ENCODE measurements around the gene RNF5.

- TF ChIP-seq RAD21 (conservative IDR thresholded peaks at IDR 0.05) (no peak), MXI1 (conservative IDR thresholded peaks at IDR 0.05; ENCODE audit: poor library complexity, severe bottlenecking) (no peak), EP300 (conservative IDR thresholded peaks at IDR 0.05; ENCODE audit: poor library complexity, severe bottlenecking) (no peak), POLR2AphosphoS5 (IDR thresholded peaks at IDR 0.05) (no peak)
- TF ChIP-seq, protein P1, sequence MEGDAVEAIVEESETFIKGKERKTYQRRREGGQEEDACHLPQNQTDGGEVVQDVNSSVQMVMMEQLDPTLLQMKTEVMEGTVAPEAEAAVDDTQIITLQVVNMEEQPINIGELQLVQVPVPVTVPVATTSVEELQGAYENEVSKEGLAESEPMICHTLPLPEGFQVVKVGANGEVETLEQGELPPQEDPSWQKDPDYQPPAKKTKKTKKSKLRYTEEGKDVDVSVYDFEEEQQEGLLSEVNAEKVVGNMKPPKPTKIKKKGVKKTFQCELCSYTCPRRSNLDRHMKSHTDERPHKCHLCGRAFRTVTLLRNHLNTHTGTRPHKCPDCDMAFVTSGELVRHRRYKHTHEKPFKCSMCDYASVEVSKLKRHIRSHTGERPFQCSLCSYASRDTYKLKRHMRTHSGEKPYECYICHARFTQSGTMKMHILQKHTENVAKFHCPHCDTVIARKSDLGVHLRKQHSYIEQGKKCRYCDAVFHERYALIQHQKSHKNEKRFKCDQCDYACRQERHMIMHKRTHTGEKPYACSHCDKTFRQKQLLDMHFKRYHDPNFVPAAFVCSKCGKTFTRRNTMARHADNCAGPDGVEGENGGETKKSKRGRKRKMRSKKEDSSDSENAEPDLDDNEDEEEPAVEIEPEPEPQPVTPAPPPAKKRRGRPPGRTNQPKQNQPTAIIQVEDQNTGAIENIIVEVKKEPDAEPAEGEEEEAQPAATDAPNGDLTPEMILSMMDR (IDR thresholded peaks at IDR 0.05; ENCODE audit: poor library complexity, severe bottlenecking) = no peak
Observed at GRCh38 chr6:32198866-32199265, 20.7 kb downstream of the RNF5 start.
